ENCODE results near the gene CNGB1.

- TF ChIP-seq CTCF (IDR thresholded peaks at IDR 0.05): no peak
- TF ChIP-seq POLR2A (IDR thresholded peaks at IDR 0.05): no peak
These were observed 609 bp downstream of the CNGB1 start for GRCh38 chr16:57970319-57970718.
